Measurements from ENCODE around the gene FAM89B. TPM values are rescaled to one million over a fixed set of nuclear protein-coding genes. Genes with fewer than 3 reads are reported as not detected.
A peak's percentile ranks its signal among the peaks of the same experiment; 100 is the strongest.

The FAM89B gene
- total RNA-seq, 1 donor from 2014 or later: 56.1 TPM

GRCh38 chr11:65538232-65538914, 34.0 kb upstream of the FAM89B start:
- Mint-ChIP-seq H3K4me1 (ENCODE audit: unreplicated experiment) (peaks cover 12% of the 10 kb centered on the region), H3K27me3 (peaks cover 4% of the 10 kb centered on the region), H3K4me3 (peak overlapping the region; percentile 45), H3K27ac (no peak overlapping the region), H3K9me3 (no peaks in the 10 kb centered on the region), H3K36me3 (peaks cover 10% of the 10 kb centered on the region)
- TF ChIP-seq CTCF (conservative IDR thresholded peaks at IDR 0.05): no peak
- no peak for DNase-seq (ENCODE audit: extremely low spot score, unreplicated experiment)

DNA sequence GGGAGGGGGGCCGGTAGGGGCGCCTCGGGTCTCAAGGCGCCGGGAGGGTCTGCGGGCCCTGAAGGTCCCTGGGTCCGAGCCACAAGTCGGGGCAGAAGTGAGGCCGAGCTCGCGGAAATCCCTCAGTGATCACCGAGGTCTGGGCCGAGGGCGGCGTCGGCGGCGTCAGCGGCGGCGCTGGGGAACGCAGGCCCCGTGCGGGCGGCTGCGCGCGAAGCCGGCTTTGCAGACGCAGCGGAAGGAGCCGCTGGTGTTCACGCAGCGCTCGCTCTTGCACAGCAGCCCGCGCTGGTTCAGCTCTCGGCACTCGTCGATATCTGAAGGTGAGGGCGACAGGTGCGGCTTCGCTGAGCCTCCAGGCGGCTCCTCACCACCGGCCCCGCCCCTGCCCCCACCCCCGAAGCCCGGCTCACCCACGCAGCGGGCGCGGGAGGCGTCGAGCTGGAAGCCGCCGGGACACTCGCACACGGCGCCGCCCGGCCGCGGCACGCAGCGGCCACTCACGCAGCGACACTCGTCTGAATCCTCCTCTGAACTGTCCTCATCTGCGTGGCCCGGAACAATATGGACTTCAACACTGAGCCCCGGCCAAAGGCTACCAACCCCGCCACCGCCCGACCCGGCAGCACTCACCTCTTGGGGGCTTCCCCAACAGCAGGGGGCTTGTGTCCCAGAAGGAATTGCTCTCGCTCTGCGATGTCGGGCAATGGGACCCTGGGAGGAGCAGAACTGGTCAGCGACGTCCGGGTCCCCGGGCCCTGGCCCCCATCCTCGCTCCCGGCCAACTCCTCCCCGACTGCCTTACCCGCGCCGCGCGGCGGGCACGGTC, 33.2 kb upstream of the FAM89B start:
- H3K9me3 Mint-ChIP-seq: no peaks in the 10 kb centered on the region
- H3K4me3 Mint-ChIP-seq: no peak overlapping the region
- peaks cover 10% of the 10 kb centered on the region for H3K36me3 Mint-ChIP-seq
- peaks cover 16% of the 10 kb centered on the region for H3K4me1 Mint-ChIP-seq (ENCODE audit: unreplicated experiment)
- no peak for TF ChIP-seq CTCF (conservative IDR thresholded peaks at IDR 0.05)
- DNase-seq (ENCODE audit: extremely low spot score, unreplicated experiment): no peak
- H3K27me3 Mint-ChIP-seq: peaks cover 4% of the 10 kb centered on the region
- no peak overlapping the region for H3K27ac Mint-ChIP-seq

DNA sequence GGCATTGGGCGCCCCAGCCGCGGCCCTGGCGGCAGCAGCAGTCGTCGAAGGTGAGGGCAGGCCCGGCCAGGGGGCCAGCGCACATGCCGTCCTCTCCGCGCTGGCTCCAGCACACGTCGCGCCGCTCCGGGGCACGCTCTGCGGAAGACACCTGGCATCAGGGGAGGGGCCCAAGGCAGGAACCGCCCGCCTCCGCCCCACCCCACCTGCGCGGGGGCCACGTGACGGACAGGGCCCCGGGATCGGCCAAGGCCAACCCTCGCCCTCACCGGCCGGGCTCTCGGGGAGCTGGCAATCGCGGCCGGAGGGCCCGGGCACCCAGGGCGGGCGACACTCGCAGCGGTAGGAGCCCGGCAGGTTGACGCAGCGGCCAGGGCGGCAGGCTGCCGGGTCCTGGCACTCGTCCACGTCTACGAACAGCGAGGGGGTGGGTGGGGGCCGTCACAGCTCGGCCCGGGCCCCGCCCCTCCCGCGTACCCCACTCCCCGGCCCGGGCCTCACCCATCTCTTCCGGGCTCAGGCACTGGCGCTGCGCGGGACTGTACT, 32.5 kb upstream of the FAM89B start:
- Mint-ChIP-seq H3K27ac (peak overlapping the region; percentile 72), H3K36me3 (peaks cover 7% of the 10 kb centered on the region), H3K9me3 (no peaks in the 10 kb centered on the region), H3K4me3 (peak overlapping the region; percentile 84), H3K4me1 (ENCODE audit: unreplicated experiment) (peaks cover 20% of the 10 kb centered on the region), H3K27me3 (peaks cover 4% of the 10 kb centered on the region)
- no peak for DNase-seq (ENCODE audit: extremely low spot score, unreplicated experiment)
- TF ChIP-seq CTCF (conservative IDR thresholded peaks at IDR 0.05): no peak

DNA sequence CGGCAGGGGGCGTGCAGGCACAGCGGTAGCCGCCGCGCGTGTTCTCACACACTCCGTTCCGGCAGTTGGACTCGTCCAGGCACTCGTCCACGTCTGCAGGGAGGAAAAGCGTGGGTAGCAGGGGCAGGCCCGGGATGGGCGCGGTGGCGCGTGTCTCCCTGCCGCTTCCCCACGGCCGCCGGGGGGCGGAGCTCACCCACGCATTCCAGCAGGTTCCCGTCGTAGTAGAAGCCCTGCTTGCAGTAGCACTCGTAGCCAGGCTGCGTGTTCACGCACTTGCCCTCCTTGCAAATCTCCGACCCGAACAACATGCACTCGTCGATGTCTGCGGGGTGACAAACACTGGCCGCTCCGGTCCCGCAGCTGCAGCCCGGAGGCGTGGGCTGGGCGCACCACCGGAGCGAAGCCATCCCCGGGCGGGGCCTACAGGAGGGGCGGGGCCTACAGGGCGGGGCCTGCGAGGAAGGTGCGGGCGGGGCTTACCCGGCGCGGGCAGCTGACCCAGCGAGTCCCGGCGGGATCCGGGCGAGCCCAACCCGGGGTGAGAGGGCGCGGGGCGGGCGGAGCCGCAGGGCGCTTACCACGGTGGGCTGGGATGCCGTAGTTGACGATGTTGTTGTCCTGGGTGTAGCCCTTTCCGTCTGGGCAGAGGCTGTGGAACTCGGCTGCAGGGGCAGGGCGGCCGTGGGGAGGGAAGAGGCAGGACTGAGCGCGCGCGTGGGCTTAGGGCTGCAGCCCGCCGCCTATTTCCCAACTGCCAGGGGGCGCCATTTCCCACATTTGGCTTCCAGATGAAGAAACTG, 31.8 kb upstream of the FAM89B start:
- peak overlapping the region; percentile 72 for H3K27ac Mint-ChIP-seq
- DNase-seq (ENCODE audit: extremely low spot score, unreplicated experiment): peak; percentile 94
- peaks cover 8% of the 10 kb centered on the region for H3K27me3 Mint-ChIP-seq
- peak overlapping the region; percentile 84 for H3K4me3 Mint-ChIP-seq
- H3K4me1 Mint-ChIP-seq (ENCODE audit: unreplicated experiment): peaks cover 27% of the 10 kb centered on the region
- H3K9me3 Mint-ChIP-seq: no peaks in the 10 kb centered on the region
- peak; percentile 83 for TF ChIP-seq CTCF (conservative IDR thresholded peaks at IDR 0.05)
- H3K36me3 Mint-ChIP-seq: peaks cover 12% of the 10 kb centered on the region

All from type B pancreatic cell (in vitro differentiated cells).